ENCODE results near the gene HCFC1R1.

GRCh38 chr16:3059723-3060242 lies 36.0 kb upstream of the HCFC1R1 start:
- no peak for TF ChIP-seq CTCF (conservative IDR thresholded peaks at IDR 0.05; ENCODE audit: low read depth in 2 of 2)
- TF ChIP-seq CREB1 (CRISPR knock-in tag; IDR thresholded peaks at IDR 0.05; ENCODE audit: low read depth), result no peak
- TF ChIP-seq POLR2AphosphoS5 (IDR thresholded peaks at IDR 0.05; ENCODE audit: low read depth), result no peak
- no peak for TF ChIP-seq EZH2 (IDR thresholded peaks at IDR 0.05; ENCODE audit: low read depth, unreplicated experiment)
- no peak for TF ChIP-seq REST (IDR thresholded peaks at IDR 0.05; ENCODE audit: unreplicated experiment)
- no peak for TF ChIP-seq JUNB (IDR thresholded peaks at IDR 0.05; ENCODE audit: unreplicated experiment)
- no peak for TF ChIP-seq ZNF114 (CRISPR knock-in tag; IDR thresholded peaks at IDR 0.05)
- TF ChIP-seq EZH2phosphoT487 (IDR thresholded peaks at IDR 0.05; ENCODE audit: unreplicated experiment), result no peak
- TF ChIP-seq ZNF462 (CRISPR knock-in tag; IDR thresholded peaks at IDR 0.05), result no peak
- TF ChIP-seq ETS1 (IDR thresholded peaks at IDR 0.05), result no peak

All from GM23338 (cell line).